Measurements from ENCODE around the gene TTC16.

The TTC16 gene

DNA sequence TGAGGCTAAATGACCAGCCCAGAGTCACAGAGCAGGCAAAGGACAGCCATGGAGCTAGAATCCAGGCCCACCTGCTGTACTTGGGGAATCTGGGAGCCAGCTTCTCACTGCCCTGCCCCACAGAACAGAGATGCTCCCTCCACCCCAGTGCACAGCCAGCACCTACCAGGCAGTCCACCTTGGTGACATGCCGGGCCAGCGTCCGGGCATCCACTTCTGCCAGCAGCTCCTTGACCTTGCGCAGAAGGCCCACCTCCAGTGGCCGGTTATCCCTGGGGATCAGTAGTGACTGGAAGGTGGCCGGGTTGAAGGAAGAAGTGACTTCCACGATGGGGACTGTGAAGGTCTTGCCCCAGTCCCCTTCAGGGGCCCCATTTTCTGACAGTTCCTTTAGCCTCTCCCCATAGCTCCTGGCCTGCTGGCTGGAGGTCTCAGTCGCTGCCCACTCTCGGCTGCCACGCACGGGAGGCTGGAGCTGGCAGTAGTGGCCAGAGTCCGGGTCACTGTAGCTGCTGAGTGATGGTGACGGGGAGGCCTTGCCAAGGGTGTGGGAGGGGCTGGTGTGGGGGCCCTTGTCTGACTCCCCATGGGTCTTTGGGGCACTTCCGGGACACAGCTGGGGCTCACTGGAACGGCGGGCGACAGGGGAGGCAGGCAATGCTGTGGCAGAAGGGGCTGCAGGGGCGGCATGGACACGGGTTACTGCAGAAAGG lies 28.7 kb downstream of the TTC16 start:
- DNase-seq (ENCODE audit: low spot score) = no peak
- no peak overlapping the region; the same call in 1 of the 2 replicates for H3K27ac ChIP-seq
- ChIA-PET CTCF (interaction anchor here (0.6 to 2.3 kb wide), 4 partner anchors 10 to 1039 kb away, joined by 3 to 10 read pairs (median 3); partner anchors contain the start of genes AK1 and TOR2A), POLR2A (ENCODE audit: low non-redundant PET) (no interaction called here)
- TF ChIP-seq, protein P1, sequence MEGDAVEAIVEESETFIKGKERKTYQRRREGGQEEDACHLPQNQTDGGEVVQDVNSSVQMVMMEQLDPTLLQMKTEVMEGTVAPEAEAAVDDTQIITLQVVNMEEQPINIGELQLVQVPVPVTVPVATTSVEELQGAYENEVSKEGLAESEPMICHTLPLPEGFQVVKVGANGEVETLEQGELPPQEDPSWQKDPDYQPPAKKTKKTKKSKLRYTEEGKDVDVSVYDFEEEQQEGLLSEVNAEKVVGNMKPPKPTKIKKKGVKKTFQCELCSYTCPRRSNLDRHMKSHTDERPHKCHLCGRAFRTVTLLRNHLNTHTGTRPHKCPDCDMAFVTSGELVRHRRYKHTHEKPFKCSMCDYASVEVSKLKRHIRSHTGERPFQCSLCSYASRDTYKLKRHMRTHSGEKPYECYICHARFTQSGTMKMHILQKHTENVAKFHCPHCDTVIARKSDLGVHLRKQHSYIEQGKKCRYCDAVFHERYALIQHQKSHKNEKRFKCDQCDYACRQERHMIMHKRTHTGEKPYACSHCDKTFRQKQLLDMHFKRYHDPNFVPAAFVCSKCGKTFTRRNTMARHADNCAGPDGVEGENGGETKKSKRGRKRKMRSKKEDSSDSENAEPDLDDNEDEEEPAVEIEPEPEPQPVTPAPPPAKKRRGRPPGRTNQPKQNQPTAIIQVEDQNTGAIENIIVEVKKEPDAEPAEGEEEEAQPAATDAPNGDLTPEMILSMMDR (conservative IDR thresholded peaks at IDR 0.05; ENCODE audit: low read depth) = no peak

DNA sequence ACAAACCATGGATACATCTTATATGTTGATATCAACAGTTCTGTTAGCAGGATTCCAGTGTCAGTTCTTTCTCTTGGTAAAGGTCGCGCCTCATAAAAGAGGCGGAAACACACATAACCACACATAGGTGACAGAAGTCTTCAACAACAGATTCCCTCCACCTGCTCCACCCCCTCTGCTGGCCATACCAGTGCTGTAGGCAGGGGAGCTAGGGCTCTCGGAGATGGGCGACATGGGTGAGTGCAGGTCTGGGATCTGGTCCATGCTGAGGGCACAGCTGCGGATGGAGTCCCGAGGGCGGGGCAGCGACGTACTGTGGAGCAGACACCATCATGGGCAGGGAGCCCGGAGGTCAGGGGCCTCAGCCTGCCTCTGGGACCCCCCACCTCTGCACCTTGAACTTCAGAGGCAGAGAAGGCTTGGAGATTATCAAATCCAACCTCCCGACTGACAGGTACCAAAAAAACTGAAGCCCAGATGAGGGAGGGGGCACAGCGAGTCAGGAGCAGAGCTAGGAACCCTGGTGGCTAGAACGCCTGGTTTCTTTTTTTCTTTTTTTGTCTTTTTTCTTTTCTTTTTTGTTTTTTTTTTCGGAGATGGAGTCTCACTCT lies 31.2 kb downstream of the TTC16 start:
- no peak overlapping the region for H3K27ac ChIP-seq
- TF ChIP-seq, protein P1 (conservative IDR thresholded peaks at IDR 0.05; ENCODE audit: low read depth) = no peak
- POLR2A ChIA-PET (ENCODE audit: low non-redundant PET) = no interaction called here
- DNase-seq (ENCODE audit: low spot score) = no peak
- CTCF ChIA-PET = interaction anchor here (0.6 to 0.7 kb wide), 2 partner anchors 165 to 239 kb away, joined by 3 read pairs; no protein-coding TSS in a partner anchor

DNA sequence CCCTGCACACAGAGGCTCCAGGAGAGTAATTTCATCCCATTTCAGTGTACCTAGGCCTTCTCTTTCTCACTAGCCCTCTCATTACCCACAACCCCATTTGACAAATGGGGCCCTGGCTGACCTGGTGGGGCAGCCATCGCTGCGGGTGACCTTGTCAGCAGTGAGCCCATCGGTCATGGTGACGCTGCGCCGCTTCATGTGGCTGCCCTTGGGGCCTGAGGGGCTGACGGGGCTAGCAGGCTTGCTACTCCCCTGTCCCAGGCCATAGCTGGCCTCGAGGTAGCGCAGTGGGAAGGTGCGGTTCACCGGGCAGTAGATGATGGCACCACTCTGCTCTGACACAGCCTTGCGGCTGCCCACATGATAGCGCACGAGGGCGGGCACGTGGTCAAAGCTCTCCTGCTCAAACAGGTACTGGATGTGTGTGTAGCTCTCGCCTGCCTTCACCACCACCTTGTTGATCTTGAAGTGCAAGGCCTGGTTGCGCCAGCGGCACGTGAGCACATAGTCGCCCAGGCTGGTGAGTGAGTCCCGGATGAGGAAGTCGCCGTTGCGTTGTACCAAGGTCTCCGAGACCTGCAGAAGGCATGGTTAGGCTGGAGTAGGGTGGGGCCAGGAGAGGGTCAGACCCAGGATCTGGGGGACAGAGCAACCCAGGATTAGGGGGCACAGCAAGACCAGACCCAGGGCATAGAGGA lies 33.4 kb downstream of the TTC16 start:
- no peak overlapping the region for H3K27ac ChIP-seq
- POLR2A ChIA-PET (ENCODE audit: low non-redundant PET) = no interaction called here
- DNase-seq (ENCODE audit: low spot score) = no peak
- CTCF ChIA-PET = no interaction called here
- TF ChIP-seq, protein P1 (conservative IDR thresholded peaks at IDR 0.05; ENCODE audit: low read depth) = no peak

DNA sequence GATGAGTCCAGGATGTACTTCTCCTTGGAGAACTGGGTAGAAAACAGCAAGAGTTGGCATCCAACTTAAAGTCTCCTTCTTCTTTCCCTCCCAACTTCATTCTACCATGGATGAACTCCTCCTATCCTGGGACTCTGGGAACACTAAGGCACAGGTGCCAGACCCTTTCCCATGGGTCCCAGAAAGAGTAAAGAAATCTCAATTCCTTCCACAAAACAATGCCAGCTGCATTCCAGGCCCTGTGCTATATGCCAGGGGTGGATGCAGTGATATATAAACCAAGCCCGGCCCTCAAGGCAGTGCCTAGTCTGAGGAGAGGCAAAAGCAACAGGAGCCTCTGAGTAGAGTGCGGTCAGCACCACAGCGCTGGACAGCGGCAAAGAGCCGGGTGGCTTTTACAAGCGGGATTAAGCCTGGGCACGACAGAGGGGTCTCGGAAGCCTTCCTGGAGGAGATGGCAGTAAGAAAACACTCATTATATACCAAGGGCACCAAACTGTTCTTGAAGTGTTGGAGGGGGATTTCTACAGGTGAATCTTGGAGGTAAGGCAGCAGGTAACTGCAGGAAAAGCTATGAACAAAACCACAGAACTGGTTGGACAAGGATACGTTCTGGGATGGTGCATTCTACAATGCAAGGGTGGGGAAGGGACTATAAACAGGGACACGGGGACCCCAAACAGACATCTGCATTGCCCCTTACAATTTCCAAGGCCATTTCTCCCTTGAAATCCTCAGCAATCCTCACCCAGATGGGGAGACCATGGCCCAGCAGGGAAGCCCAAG lies 35.6 kb downstream of the TTC16 start:
- ChIA-PET CTCF (no interaction called here), POLR2A (ENCODE audit: low non-redundant PET) (interaction anchor here (0.5 kb wide), 2 partner anchors 11 to 28 kb away, joined by 3 to 5 read pairs; no protein-coding TSS in a partner anchor)
- no peak overlapping the region for H3K27ac ChIP-seq
- TF ChIP-seq, protein P1 (conservative IDR thresholded peaks at IDR 0.05; ENCODE audit: low read depth) = no peak
- DNase-seq (ENCODE audit: low spot score) = peak; percentile 65

DNA sequence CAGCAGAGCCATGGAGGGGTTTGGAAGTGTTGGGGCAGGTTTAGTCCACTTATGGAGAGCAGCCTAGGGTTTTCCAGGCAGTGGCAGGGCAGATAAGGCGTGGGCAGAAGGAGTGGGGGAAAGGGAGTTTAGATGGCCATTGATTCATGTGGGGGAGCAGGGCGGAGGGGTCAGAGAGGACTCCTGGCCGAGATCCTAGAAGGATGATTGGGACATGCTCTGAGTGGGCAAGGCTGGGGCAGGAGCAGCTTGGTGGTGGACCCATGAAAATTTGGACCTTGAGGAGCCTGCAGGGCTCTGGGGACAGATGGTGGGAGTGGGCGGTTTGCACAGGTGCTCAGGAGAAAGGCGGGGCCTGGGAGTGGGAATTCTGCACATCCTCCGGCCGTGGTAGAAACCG lies 37.3 kb downstream of the TTC16 start:
- DNase-seq (ENCODE audit: low spot score) = no peak
- ChIA-PET POLR2A (ENCODE audit: low non-redundant PET) (interaction anchor here (0.7 kb wide), 1 partner anchor 1582 kb away, joined by 6 read pairs; no protein-coding TSS in a partner anchor), CTCF (no interaction called here)
- TF ChIP-seq, protein P1 (conservative IDR thresholded peaks at IDR 0.05; ENCODE audit: low read depth) = no peak
- no peak overlapping the region for H3K27ac ChIP-seq

DNA sequence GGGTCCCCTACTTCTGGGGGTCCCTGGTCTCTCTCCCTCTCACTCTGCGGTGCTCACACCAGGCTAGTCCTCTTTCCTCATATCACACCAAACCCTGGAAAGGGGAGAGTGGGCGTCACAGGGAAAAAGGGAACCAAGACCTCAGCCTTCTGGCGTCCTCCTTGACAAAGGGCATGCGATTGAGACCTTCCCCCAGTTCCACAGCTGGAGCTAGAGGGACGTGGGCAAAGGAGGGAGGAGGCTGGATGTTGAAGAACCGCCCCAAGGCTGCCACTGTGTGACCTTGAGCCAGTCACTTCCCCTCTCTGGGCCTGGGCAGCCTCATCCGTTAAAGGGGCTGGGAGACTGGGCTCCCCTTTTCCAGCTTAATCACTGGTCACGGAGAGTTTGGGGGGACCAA lies 37.7 kb downstream of the TTC16 start:
- ChIA-PET POLR2A (ENCODE audit: low non-redundant PET) (no interaction called here), CTCF (no interaction called here)
- TF ChIP-seq, protein P1 (conservative IDR thresholded peaks at IDR 0.05; ENCODE audit: low read depth) = no peak
- no peak for DNase-seq (ENCODE audit: low spot score)
- no peak overlapping the region for H3K27ac ChIP-seq
